Measurements from ENCODE around the gene GRK5.

Gene GRK5

DNA sequence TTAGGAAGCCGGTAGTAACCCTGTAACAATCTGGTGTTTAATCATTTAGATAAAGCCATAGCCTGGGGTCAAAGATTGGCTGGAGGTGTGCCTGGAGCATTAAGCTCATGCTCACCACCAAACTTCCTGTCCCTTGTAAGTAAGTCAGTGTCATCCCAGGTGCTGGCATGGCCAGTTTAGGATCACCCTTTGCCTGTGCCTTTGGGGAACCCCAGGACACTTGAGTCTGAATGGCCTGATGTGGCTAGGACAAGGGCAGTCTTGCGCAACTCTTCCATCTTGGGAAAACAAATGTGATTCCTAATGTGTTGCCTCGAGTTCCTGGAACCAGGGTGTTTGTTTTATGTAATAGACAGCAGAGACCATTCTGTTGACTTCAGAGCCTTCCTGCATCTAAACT, 154.8 kb downstream of the GRK5 start:
- DNase-seq (ENCODE audit: low read depth) = no peak
- TF ChIP-seq MAX (IDR thresholded peaks at IDR 0.05; ENCODE audit: low read depth, low read length) = no peak
- TF ChIP-seq CTCF (IDR thresholded peaks at IDR 0.05; ENCODE audit: low read depth, low read length) = no peak
- TF ChIP-seq POLR2A (IDR thresholded peaks at IDR 0.05; ENCODE audit: extremely low read depth, insufficient read length) = no peak
- no peak for TF ChIP-seq MYC (IDR thresholded peaks at IDR 0.05; ENCODE audit: low read depth, low read length)
- H3K4me3 ChIP-seq (ENCODE audit: low read depth, low read length) = no peak overlapping the region

- no peak overlapping the region for H3K4me3 ChIP-seq (ENCODE audit: low read depth, low read length)
- no peak for TF ChIP-seq POLR2A (IDR thresholded peaks at IDR 0.05; ENCODE audit: extremely low read depth, insufficient read length)
- no peak for TF ChIP-seq CTCF (IDR thresholded peaks at IDR 0.05; ENCODE audit: low read depth, low read length)
- no peak for TF ChIP-seq MAX (IDR thresholded peaks at IDR 0.05; ENCODE audit: low read depth, low read length)
- no peak for TF ChIP-seq MYC (IDR thresholded peaks at IDR 0.05; ENCODE audit: low read depth, low read length)
These were observed 157.6 kb downstream of the GRK5 start for GRCh38 chr10:119364645-119365600.

DNA sequence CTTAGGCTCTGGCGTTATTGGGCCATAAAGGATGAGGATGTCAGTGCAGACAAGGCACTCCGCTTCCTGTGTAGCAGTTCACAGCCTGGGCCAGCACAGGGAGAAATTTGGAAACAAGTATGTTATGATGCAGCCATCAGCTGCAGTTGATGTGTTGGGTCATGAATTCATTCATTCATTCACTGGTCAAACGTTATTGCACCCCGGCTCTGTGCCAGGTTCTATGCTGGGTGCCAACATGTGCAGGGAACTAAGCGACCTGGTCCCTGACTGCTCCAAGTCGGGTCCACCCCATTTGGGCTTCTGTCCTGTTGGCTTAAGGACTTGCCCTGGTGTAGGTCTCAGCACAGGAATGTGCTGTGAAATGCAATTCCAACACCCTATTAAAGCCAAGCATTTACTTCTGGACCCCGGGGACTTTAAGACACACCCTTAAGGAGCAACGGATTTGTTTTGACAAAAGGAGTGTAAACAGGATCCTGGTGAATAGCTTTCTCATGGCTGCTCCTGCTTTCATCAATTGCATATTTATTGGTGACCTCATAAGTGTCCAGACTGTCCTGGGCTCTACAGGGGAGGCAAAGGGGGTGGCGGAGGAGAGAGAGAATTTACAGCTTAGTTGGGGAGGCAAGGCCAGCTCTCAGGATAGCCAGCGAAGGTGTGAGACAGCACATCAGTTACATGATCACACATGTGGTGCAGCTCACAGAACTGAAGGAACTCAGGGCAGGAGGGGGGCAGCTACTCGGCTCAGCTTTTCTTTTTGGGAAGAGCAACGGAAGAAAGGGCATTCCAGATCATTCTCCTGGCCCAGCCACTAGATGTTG, 158.6 kb downstream of the GRK5 start:
- no peak for TF ChIP-seq MYC (IDR thresholded peaks at IDR 0.05; ENCODE audit: low read depth, low read length)
- TF ChIP-seq MAX (IDR thresholded peaks at IDR 0.05; ENCODE audit: low read depth, low read length) = no peak
- no peak for TF ChIP-seq POLR2A (IDR thresholded peaks at IDR 0.05; ENCODE audit: extremely low read depth, insufficient read length)
- no peak for TF ChIP-seq CTCF (IDR thresholded peaks at IDR 0.05; ENCODE audit: low read depth, low read length)
- H3K4me3 ChIP-seq (ENCODE audit: low read depth, low read length) = no peak overlapping the region
- no peak for DNase-seq (ENCODE audit: low read depth)

More at GRCh38 chr10:119364645-119365600, 157.6 kb downstream of the GRK5 start:
- DNase-seq (ENCODE audit: low read depth) = no peak

GRCh38 chr10:119367841-119368549, 160.6 kb downstream of the GRK5 start:
- TF ChIP-seq POLR2A (IDR thresholded peaks at IDR 0.05; ENCODE audit: extremely low read depth, insufficient read length) = no peak
- no peak for TF ChIP-seq MAX (IDR thresholded peaks at IDR 0.05; ENCODE audit: low read depth, low read length)
- TF ChIP-seq MYC (IDR thresholded peaks at IDR 0.05; ENCODE audit: low read depth, low read length) = no peak
- H3K4me3 ChIP-seq (ENCODE audit: low read depth, low read length) = no peak overlapping the region
- DNase-seq (ENCODE audit: low read depth) = no peak

- DNase-seq (ENCODE audit: low read depth) = no peak
- TF ChIP-seq CTCF (IDR thresholded peaks at IDR 0.05; ENCODE audit: low read depth, low read length) (no peak), POLR2A (IDR thresholded peaks at IDR 0.05; ENCODE audit: extremely low read depth, insufficient read length) (no peak), MYC (IDR thresholded peaks at IDR 0.05; ENCODE audit: low read depth, low read length) (no peak), MAX (IDR thresholded peaks at IDR 0.05; ENCODE audit: low read depth, low read length) (no peak)
- H3K4me3 ChIP-seq (ENCODE audit: low read depth, low read length) = no peak overlapping the region
These were observed 161.2 kb downstream of the GRK5 start for GRCh38 chr10:119368581-119368980.
